ENCODE data around the gene PRKCZ.

PRKCZ gene

DNA sequence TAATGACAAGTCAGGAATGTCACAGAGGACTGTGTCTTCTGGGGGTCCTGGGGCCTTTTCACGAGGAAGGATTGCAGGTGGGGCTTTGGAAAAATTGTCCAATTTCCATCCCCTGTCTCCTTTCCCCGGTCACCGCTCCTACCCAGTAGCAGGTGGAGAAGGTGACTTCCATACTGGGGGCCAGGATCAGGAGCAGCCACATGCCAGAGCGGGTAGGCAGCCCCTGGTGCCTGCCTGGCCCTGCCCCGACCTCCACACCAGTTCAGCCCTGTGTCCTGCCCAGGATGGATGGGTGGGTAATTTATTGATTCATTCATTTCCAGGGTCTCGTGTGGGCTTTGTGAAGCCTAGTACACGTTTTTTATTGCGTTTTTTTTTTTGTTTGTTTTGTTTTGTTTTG lies 51.7 kb downstream of the PRKCZ start:
- DNase-seq (ENCODE audit: low read depth) = no peak
- H3K4me3 ChIP-seq (replicated peaks; ENCODE audit: low read depth, low read length) = no peak overlapping the region
- TF ChIP-seq, protein P1, sequence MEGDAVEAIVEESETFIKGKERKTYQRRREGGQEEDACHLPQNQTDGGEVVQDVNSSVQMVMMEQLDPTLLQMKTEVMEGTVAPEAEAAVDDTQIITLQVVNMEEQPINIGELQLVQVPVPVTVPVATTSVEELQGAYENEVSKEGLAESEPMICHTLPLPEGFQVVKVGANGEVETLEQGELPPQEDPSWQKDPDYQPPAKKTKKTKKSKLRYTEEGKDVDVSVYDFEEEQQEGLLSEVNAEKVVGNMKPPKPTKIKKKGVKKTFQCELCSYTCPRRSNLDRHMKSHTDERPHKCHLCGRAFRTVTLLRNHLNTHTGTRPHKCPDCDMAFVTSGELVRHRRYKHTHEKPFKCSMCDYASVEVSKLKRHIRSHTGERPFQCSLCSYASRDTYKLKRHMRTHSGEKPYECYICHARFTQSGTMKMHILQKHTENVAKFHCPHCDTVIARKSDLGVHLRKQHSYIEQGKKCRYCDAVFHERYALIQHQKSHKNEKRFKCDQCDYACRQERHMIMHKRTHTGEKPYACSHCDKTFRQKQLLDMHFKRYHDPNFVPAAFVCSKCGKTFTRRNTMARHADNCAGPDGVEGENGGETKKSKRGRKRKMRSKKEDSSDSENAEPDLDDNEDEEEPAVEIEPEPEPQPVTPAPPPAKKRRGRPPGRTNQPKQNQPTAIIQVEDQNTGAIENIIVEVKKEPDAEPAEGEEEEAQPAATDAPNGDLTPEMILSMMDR (IDR thresholded peaks at IDR 0.05; ENCODE audit: low read length, missing control alignments) = no peak

DNA sequence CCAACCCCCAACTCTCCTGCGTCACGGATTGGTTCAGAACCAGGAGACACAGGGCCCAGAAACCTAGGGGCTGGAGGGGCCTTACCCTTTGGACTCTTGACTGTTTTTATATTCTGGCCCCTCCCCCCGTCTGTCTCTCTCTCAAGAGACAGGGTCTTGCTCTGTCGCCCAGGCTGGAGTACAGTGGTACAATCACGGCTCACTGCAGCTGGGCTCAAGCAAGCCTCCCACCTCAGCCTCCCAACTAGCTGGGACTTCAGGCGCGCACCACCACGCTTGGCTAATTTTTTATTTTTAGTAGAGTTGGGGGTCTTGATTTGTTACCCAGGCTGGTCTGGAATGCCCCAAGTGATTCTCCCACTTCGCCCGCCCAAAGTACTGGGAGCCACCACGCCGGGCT lies 52.5 kb downstream of the PRKCZ start:
- DNase-seq (ENCODE audit: low read depth) = no peak
- TF ChIP-seq, protein P1 (IDR thresholded peaks at IDR 0.05; ENCODE audit: low read length, missing control alignments) = no peak
- H3K4me3 ChIP-seq (replicated peaks; ENCODE audit: low read depth, low read length) = no peak overlapping the region

DNA sequence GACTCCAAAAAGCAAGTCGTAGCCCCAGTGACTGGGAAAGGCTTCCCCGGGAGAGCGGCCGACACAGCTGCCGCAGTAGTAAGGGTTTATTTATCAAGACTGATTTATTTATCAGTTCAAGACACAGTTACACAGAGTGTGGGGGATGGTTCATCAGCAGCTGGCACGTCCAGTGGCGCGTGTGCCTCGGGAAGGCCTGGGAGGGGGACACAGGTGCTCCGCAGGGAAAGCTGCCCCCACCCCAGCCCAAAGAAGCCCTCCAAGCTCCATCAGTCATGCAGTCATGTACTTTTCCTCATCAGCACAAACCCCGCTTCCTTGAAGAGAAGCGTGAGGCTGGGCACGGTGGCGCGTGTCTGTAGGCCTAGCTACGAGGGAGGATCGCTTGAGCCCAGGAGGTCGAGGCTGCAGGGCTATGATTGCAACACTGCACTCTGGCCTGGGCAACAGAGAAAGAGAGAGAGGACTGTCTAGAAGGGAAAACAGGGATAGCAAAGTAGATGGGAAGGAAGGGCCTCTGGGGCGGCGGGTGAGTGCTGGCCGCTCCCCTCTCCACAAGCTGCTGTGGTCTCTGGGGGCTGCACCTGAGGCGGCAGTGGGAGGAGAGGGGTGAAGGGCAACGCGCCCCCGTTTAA lies 53.2 kb downstream of the PRKCZ start:
- TF ChIP-seq, protein P1 (IDR thresholded peaks at IDR 0.05; ENCODE audit: low read length, missing control alignments) = no peak
- no peak overlapping the region for H3K4me3 ChIP-seq (replicated peaks; ENCODE audit: low read depth, low read length)
- DNase-seq (ENCODE audit: low read depth) = no peak

DNA sequence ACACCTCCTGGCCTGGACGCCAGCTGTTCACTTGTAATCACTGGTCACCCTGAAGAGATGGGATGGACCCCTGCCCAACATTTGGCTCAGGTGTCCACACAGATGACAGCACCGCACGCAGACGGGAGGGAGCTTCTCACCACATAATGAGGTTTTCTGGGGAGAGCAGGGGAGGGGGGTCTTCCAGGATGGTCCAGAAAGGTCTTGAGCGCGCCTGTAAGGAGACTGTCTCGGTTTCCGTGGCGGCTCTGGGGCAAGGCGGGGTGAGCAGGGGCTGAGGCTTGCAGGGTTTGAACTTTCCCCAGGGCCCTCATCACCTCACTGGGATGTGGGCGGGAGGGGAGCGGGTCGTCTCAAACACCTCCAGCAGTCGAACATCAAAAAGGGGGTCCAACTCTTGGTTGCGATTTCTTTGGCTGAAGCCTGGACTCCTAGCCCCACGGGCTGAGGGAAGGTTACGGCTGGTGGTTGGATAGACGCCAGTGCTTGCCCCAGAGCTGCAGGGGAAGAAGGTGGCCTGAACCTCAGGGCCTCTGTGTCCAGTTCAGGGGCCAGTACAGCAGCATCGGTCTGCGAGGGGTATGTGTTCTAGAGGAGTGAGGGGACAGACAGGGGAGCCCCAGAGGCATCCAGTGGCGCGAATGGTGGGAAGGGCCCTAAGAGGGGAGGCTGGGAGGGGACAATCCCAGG lies 53.8 kb downstream of the PRKCZ start:
- no peak for DNase-seq (ENCODE audit: low read depth)
- no peak overlapping the region for H3K4me3 ChIP-seq (replicated peaks; ENCODE audit: low read depth, low read length)
- TF ChIP-seq, protein P1 (IDR thresholded peaks at IDR 0.05; ENCODE audit: low read length, missing control alignments) = no peak

DNA sequence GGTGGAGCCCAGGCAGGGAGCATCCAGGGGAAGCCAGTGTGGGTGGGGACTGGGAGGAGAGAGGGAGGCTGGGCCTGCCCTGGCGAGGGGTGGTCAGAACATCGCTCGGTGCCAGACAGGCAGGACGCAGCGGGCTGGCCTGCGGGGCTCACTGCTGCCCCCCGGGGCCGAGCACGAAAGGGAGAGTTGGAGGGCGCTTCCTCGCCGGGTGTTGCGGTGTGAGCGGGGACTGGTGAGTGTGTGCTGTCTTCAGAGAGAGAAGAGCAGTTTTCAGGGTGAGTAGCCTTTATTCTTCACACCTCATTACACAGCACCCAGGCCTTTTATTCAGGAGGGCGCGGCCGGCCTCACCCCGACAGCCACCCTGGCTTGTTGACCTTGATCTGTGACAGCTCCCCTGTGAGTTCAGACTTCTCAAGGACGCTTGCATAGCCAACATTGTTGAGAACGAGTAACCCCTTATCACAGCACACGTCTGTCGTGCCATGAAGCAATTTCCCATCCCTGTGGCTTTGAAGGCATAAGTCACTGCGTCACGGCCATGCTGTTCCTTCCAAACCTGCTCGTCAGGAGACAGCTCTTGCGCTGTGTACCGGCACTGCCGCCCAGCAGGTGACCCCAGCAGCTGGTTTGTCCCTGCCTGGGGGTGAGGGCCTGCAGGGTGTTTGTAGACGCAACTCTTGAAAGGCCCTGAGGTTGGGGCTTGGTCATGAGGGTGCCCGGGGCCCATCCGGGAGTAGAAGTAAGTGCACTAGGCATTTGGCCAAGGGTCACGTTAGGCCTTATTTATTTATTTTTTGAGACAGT lies 54.6 kb downstream of the PRKCZ start:
- no peak overlapping the region for H3K4me3 ChIP-seq (replicated peaks; ENCODE audit: low read depth, low read length)
- no peak for DNase-seq (ENCODE audit: low read depth)
- TF ChIP-seq, protein P1 (IDR thresholded peaks at IDR 0.05; ENCODE audit: low read length, missing control alignments) = no peak

DNA sequence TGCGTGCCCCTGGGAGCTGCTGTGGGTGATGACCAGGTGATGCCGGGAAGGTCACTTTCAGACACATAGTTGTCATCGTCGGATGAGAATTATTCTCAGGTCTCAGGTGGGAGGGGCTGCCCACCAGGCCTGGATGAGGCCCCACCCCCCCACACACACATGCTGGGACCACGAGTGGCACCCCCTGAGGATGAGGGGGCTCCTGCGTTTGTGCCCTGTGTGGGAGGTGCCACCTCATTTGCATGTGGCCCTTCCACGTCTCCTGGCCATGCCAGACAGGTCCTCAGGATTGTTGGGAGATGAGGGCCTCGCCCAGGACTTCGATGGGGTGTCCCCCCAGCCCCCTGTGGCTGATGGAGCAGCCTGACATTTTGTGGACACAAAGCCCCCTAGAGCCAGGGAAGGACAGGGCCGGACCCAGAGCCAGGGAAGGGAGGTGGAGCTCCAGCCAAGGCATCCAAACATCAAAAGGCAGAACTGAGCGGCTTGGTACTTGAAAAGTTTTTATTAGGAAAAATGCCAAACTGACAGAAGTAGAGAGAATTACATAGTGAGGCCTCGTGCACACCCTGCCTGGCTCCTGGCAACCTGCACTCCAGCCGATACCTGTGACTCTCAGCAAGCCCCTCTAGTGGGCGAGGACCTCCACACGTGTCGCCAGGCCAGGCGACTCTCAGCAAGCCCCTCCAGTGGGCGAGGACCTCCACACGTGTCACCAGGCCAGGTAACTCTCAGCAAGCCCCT lies 55.7 kb downstream of the PRKCZ start:
- DNase-seq (ENCODE audit: low read depth) = no peak
- H3K4me3 ChIP-seq (replicated peaks; ENCODE audit: low read depth, low read length) = no peak overlapping the region
- TF ChIP-seq, protein P1 (IDR thresholded peaks at IDR 0.05; ENCODE audit: low read length, missing control alignments) = no peak
